Spleen (tissue), 11 donors: ENCODE measurements around the gene SORCS1. TPM values are rescaled to one million over a fixed set of nuclear protein-coding genes. Genes with fewer than 3 reads are reported as not detected.
A peak's percentile ranks its signal among the peaks of the same experiment; 100 is the strongest.

Experiments used
- DNase-seq: peaks from one replicate; pipeline ENCODE4 v3.0.0-alpha.2; 2020
- H3K27ac ChIP-seq, 8 donors: fragments of 200-600 bp; sonication (generic) in 7 of 8; 1 replicate in 4 of 8; 2 replicates in 4 of 8; pipeline versions ENCODE4 v1.5.0 to v1.8.0; 2016 to 2021; ENCODE audit warnings: inconsistent platforms in 4 of 8, mild to moderate bottlenecking in 4 of 8, moderate library complexity in 1 of 8
- H3K27me3 ChIP-seq, 7 donors: fragments of 200-600 bp; sonication (generic) in 6 of 7; replicated peaks in 1 of 7; 1 replicate in 4 of 7; 2 replicates in 3 of 7; pipeline versions ENCODE4 v1.5.0 to v1.8.0; 2016 to 2021; ENCODE audit warnings: inconsistent platforms in 3 of 7, mild to moderate bottlenecking in 1 of 7
- H3K36me3 ChIP-seq, 6 donors: fragments of 200-600 bp; sonication (generic) in 5 of 6; 1 replicate in 4 of 6; 2 replicates in 2 of 6; pipeline versions ENCODE4 v1.5.0 to v1.8.0; 2016 to 2021; ENCODE audit warnings: inconsistent platforms in 2 of 6
- H3K4me1 ChIP-seq, 6 donors: fragments of 200-600 bp; sonication (generic) in 5 of 6; 1 replicate in 3 of 6; 2 replicates in 3 of 6; pipeline versions ENCODE4 v1.5.0 to v1.8.0; 2016 to 2021; ENCODE audit warnings: inconsistent platforms in 3 of 6
- H3K4me3 ChIP-seq, 8 donors: fragments of 200-600 bp; sonication (generic) in 7 of 8; 1 replicate in 4 of 8; 2 replicates in 4 of 8; pipeline versions ENCODE4 v1.5.0 to v1.8.0; 2016 to 2021; ENCODE audit warnings: inconsistent platforms in 4 of 8, mild to moderate bottlenecking in 4 of 8, moderate library complexity in 2 of 8
- H3K9me3 ChIP-seq, 8 donors: fragments of 200-600 bp; sonication (generic) in 7 of 8; 1 replicate in 4 of 8; 2 replicates in 4 of 8; pipeline versions ENCODE4 v1.5.0 to v1.8.0; 2016 to 2021; ENCODE audit warnings: inconsistent platforms in 4 of 8
- POLR2A ChIP-seq, 3 donors: fragments of 450-650 bp; IDR thresholded peaks; one replicate each; pipeline ENCODE4 v1.5.1; 2017; ENCODE audit warnings: antibody characterized with exemption in 3 of 3, mild to moderate bottlenecking in 1 of 3
- POLR2AphosphoS5 ChIP-seq, 3 donors: sonication (generic); formaldehyde crosslinking; IDR thresholded peaks; one replicate each; pipeline ENCODE4 v1.5.1; 2017; ENCODE audit warnings: antibody characterized with exemption in 3 of 3
- WGBS, 5 donors: extraction: QIAGEN DNeasy Blood & Tissue Kit in 3 of 5; methylation state at CpG; one replicate each; pipeline versions ENCODE4 v1.1.5 to v1.1.7; 2013 to 2018; 5-methylcytosine and 5-hydroxymethylcytosine counted together
- intact Hi-C: fragments of 100-400 bp; cut with DNase I; formaldehyde crosslinking; loops from one replicate; pipeline ENCODE4 v1.15.0; 2023; ENCODE audit warnings: low total_unique reads
- polyA plus RNA-seq, 3 donors: library from polyadenylated mRNA; stranded (reverse); fragments of 200-250 nt; gene quantifications; one replicate each; pipeline ENCODE4 v1.2.1, GENCODE V29; 2013
- total RNA-seq, 7 donors: library from RNA; depleted of rRNA in 3 of 7; stranded (reverse); fragments of >200 nt in 3 of 7; fragmentation: NEBNext Ultra II Directional in 4 of 7; extraction: Animal tissue kit (Norgen Biotek cat#: 25700) in 4 of 7; gene quantifications; one replicate each; pipeline versions ENCODE4 v1.1.0 to v1.2.1, GENCODE V29; 2016 to 2021
- TF ChIP-seq, protein P1 (sequence below), 11 experiments: fragments of 200-600 bp in 7 of 11; fragments of 450-650 bp in 4 of 11; sonication (generic) in 4 of 11; IDR thresholded peaks in 8 of 11; conservative IDR thresholded peaks in 3 of 11; 1 replicate in 7 of 11; 2 replicates in 4 of 11; pipeline versions ENCODE4 v1.4.0 to v1.8.0; 2016 to 2021; ENCODE audit warnings: antibody characterized with exemption in 11 of 11, inconsistent platforms in 4 of 11, mild to moderate bottlenecking in 1 of 11
- donor health status: healthy with polysubstance abuse.
- donor health status: DM: no; HTN: no; CAD: no; lungs with moderate emphysema.
- donor health status: DM: no; HTN: no; CAD: no.
- donor health status: Bipolar disorder and iron deficiency.
- donor health status: healthy.
- donor health status: DM: no; HTN: no; CAD: no.
- donor health status: DM: yes; HTN: yes; CAD: no.

Gene SORCS1
- total and polyA plus RNA-seq, 10 donors = 0.67 to 2.7 (median 1.6) TPM

DNA sequence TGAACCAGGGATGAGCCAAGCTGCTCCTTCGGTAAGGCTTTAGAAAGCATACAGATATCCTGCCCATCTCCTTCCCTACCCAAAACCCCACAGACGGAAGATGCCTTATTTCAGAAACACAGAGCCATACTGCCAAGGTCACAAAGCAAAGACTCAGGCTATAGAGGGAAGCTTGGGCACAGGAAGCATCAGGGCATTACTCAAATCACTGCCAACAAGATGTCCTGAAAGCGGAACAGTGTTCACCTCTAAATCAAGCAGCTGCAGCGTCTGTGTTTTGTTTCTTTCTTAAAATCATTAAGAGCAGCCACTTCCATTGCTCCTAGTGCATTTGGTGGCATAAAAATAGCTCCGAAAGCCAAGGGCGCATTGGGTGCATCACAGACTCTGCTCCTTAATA is 307.3 kb downstream of the SORCS1 start:
- no peaks in the 10 kb centered on the region for H3K36me3 ChIP-seq
- intact Hi-C loops = no loop called here
- no peak overlapping the region for H3K4me3 ChIP-seq
- peaks cover 0 to 20% (median 10%) of the 10 kb centered on the region in 8 donors for H3K9me3 ChIP-seq
- H3K27me3 ChIP-seq = peaks cover 0 to 14% (median 0%) of the 10 kb centered on the region in 7 donors
- no peak for DNase-seq
- TF ChIP-seq POLR2AphosphoS5 (IDR thresholded peaks at IDR 0.05) (no peak), POLR2A (IDR thresholded peaks at IDR 0.05) (no peak)
- TF ChIP-seq, protein P1, sequence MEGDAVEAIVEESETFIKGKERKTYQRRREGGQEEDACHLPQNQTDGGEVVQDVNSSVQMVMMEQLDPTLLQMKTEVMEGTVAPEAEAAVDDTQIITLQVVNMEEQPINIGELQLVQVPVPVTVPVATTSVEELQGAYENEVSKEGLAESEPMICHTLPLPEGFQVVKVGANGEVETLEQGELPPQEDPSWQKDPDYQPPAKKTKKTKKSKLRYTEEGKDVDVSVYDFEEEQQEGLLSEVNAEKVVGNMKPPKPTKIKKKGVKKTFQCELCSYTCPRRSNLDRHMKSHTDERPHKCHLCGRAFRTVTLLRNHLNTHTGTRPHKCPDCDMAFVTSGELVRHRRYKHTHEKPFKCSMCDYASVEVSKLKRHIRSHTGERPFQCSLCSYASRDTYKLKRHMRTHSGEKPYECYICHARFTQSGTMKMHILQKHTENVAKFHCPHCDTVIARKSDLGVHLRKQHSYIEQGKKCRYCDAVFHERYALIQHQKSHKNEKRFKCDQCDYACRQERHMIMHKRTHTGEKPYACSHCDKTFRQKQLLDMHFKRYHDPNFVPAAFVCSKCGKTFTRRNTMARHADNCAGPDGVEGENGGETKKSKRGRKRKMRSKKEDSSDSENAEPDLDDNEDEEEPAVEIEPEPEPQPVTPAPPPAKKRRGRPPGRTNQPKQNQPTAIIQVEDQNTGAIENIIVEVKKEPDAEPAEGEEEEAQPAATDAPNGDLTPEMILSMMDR (IDR thresholded peaks at IDR 0.05 in 8 of 11, conservative IDR thresholded peaks at IDR 0.05 in 3 of 11) = no peak
- H3K27ac ChIP-seq = no peak overlapping the region
- 45 to 64% (median 52%) methylated on average over 6 of the region's 6 CpGs for WGBS, 5 donors
- H3K4me1 ChIP-seq = no peaks in the 10 kb centered on the region

DNA sequence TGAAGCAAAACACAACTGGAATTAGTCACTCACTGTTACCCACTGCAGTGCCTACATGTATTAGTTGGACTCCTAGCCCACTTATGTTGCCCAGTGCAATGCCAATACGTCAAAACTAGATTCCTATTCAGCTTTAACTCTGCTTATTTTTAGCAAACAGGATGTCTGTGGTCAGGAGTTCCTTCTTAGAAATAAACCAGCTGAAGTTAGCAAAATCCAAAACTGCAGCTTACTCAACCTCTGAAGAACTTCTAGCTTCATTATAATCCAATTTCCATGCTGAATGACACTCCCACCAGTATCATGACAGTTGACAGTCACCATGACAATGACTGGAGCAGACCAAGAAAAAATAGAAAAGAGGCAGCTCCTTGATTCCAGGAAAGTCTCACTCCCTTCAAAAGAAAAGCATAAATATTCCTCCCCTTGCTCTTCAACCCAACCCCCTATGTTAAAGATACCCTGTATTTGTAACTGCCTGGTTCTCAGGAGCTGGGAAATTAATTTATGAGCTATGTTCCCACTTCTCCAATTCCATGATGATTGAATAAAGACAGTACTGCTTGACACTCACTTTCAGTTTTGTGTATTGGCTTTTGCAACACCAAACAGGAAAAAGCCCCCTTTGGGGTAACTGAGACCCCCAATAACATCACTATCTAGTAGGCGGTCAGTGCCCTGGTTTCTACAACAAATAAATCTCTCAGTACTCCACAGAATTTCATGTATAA is 327.4 kb downstream of the SORCS1 start:
- Histone ChIP-seq H3K9me3 (no peaks in the 10 kb centered on the region), H3K4me3 (no peak overlapping the region), H3K4me1 (peaks cover 0 to 13% (median 3%) of the 10 kb centered on the region in 6 donors), H3K27me3 (no peaks in the 10 kb centered on the region), H3K27ac (peak overlapping the region in 2 of 8 donors; percentile 16 to 23), H3K36me3 (no peaks in the 10 kb centered on the region)
- 27 to 42% (median 38%) methylated on average over 2 of the region's 2 CpGs for WGBS, 5 donors
- intact Hi-C loops = no loop called here
- TF ChIP-seq POLR2A (IDR thresholded peaks at IDR 0.05) (no peak), POLR2AphosphoS5 (IDR thresholded peaks at IDR 0.05) (no peak)
- TF ChIP-seq, protein P1 (IDR thresholded peaks at IDR 0.05 in 8 of 11, conservative IDR thresholded peaks at IDR 0.05 in 3 of 11) = no peak
- DNase-seq = no peak

DNA sequence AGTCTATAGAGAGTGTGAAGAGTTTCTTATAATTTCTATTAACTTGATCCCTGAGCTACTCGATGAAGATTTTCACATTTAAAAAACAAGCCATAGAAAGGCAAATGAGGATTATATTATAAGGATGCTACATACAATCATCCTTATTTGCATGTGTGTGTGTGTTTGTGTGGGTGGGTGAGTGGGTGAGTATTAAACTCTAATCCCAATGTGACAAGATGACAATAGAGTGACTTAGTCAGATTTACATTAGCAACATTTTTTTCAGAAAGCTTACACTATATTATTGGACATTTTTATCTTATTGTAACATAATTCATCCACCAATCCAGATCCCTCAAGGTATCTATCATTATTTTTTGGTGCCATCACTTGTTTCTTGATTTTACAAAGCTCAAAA is 331.7 kb downstream of the SORCS1 start:
- no peaks in the 10 kb centered on the region for H3K9me3 ChIP-seq
- no peaks in the 10 kb centered on the region for H3K27me3 ChIP-seq
- H3K27ac ChIP-seq = no peak overlapping the region
- intact Hi-C loops = no loop called here
- DNase-seq = no peak
- peaks cover 0 to 13% (median 3%) of the 10 kb centered on the region in 6 donors for H3K4me1 ChIP-seq
- 88 to 98% (median 91%) methylated on average over 1 of the region's 1 CpG for WGBS, 5 donors
- no peak for TF ChIP-seq POLR2AphosphoS5 (IDR thresholded peaks at IDR 0.05)
- TF ChIP-seq, protein P1 (IDR thresholded peaks at IDR 0.05 in 8 of 11, conservative IDR thresholded peaks at IDR 0.05 in 3 of 11) = no peak
- no peak for TF ChIP-seq POLR2A (IDR thresholded peaks at IDR 0.05)
- H3K36me3 ChIP-seq = no peaks in the 10 kb centered on the region
- no peak overlapping the region for H3K4me3 ChIP-seq

DNA sequence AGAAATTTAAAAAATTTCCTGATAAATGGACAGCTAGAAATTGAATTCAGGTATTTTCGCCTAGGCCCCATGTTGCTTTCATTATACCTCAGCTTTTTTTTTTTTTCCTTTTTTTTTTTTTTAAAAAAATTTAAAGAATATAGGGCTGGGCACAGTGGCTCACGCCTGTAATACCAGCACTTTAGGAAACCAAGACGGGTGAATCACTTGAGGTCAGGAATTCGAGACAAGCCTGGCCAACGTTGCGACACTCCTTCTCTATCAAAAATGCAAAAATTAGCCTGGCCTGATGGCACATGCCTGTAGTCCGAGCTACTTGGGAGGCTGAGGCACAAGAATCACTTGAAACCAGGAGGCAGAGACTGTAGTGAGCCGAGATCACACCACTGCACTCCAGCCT is 334.0 kb downstream of the SORCS1 start:
- no peaks in the 10 kb centered on the region for H3K4me1 ChIP-seq
- 70 to 87% (median 78%) methylated on average over 8 of the region's 8 CpGs for WGBS, 5 donors
- DNase-seq = no peak
- no peaks in the 10 kb centered on the region for H3K27me3 ChIP-seq
- H3K9me3 ChIP-seq = no peaks in the 10 kb centered on the region
- H3K4me3 ChIP-seq = no peak overlapping the region
- TF ChIP-seq, protein P1 (IDR thresholded peaks at IDR 0.05 in 8 of 11, conservative IDR thresholded peaks at IDR 0.05 in 3 of 11) = no peak
- TF ChIP-seq POLR2A (IDR thresholded peaks at IDR 0.05) (no peak), POLR2AphosphoS5 (IDR thresholded peaks at IDR 0.05) (no peak)
- H3K27ac ChIP-seq = no peak overlapping the region
- H3K36me3 ChIP-seq = no peaks in the 10 kb centered on the region
- intact Hi-C loops = no loop called here
